DMS 273 treated with DMSO at 0.1 percent for 48 hours (cell line): ENCODE measurements around the gene NOS1AP.
"Not testable (repeated sequence)": the region's sequence is repeated elsewhere in the genome, so short reads cannot be mapped to it uniquely, and the experiment has no call there.

Experiments
- DNase-seq: peaks from one replicate; lab custom pipeline; 2025; lab: John Stamatoyannopoulos, UW

Gene NOS1AP

GRCh38 chr1:162169031-162169790, 99.7 kb downstream of the NOS1AP start:
- no peak for DNase-seq

- no peak for DNase-seq
These were observed 101.6 kb downstream of the NOS1AP start for GRCh38 chr1:162171111-162171510.

GRCh38 chr1:162172311-162173102, 103.0 kb downstream of the NOS1AP start:
- DNase-seq, result no peak

- not testable (repeated sequence) for DNase-seq
These were observed 104.1 kb downstream of the NOS1AP start for GRCh38 chr1:162173607-162174006.

- not testable (repeated sequence) for DNase-seq
These were observed 104.5 kb downstream of the NOS1AP start for GRCh38 chr1:162174027-162174426.

GRCh38 chr1:162175379-162176081, 106.0 kb downstream of the NOS1AP start:
- DNase-seq, result no peak

- no peak for DNase-seq
These were observed 107.6 kb downstream of the NOS1AP start for GRCh38 chr1:162177126-162177525.

- DNase-seq, result peak; percentile 51
These were observed 108.9 kb downstream of the NOS1AP start for GRCh38 chr1:162178432-162178831.

GRCh38 chr1:162179121-162179520, 109.6 kb downstream of the NOS1AP start:
- no peak for DNase-seq

- no peak for DNase-seq
These were observed 111.3 kb downstream of the NOS1AP start for GRCh38 chr1:162180813-162181212.

GRCh38 chr1:162182090-162182489, 112.6 kb downstream of the NOS1AP start:
- DNase-seq, result no peak

GRCh38 chr1:162185314-162186025, 116.0 kb downstream of the NOS1AP start:
- DNase-seq, result no peak

- no peak for DNase-seq
These were observed 116.5 kb downstream of the NOS1AP start for GRCh38 chr1:162186026-162186374.

- DNase-seq, result no peak
These were observed 116.9 kb downstream of the NOS1AP start for GRCh38 chr1:162186406-162186805.

- DNase-seq, result no peak
These were observed 118.3 kb downstream of the NOS1AP start for GRCh38 chr1:162187687-162188276.

- DNase-seq, result no peak
These were observed 119.9 kb downstream of the NOS1AP start for GRCh38 chr1:162189345-162189744.

GRCh38 chr1:162191396-162192305, 122.2 kb downstream of the NOS1AP start:
- no peak for DNase-seq

- no peak for DNase-seq
These were observed 122.8 kb downstream of the NOS1AP start for GRCh38 chr1:162192306-162192678.

GRCh38 chr1:162192763-162193162, 123.3 kb downstream of the NOS1AP start:
- DNase-seq, result no peak

- DNase-seq, result no peak
These were observed 123.7 kb downstream of the NOS1AP start for GRCh38 chr1:162193221-162193620.

- no peak for DNase-seq
These were observed 124.3 kb downstream of the NOS1AP start for GRCh38 chr1:162193815-162194214.
